K562 (cell line): Measurements from ENCODE around the gene NCAM2. TPM values are rescaled to one million over a fixed set of nuclear protein-coding genes. Genes with fewer than 3 reads are reported as not detected.

Experiments used
- ATAC-seq: fragments of 200-7000 bp; cut with Tn5 transposase; 3 replicates; pipeline ENCODE4 v1.9.1; 2020; ENCODE audit warnings: moderate library complexity
- BruUV-seq: library from RNA; stranded (reverse); fragments of 400-500 nt; replicated peaks from 2 replicates; lab custom pipeline; 2021; lab: Mats Ljungman, UMichigan
- CTCF ChIA-PET: fragments of 300-600 bp; formaldehyde crosslinking; extraction: SDS; loops from one replicate; lab custom pipeline; 2021; ENCODE audit warnings: low intra/inter-chr PET ratio; lab: Yijun Ruan, JAX
- POLR2A ChIA-PET: fragments of 300-600, 350-650 bp; sonication (Branson Sonifier 250); formaldehyde crosslinking; extraction: SDS; loops from one replicate; lab custom pipeline; 2021; ENCODE audit warnings: antibody characterized with exemption, inconsistent platforms; lab: Yijun Ruan, JAX
- DNase-seq, 4 experiments: peaks; one replicate each; pipeline versions ENCODE4 v3.0.0 to v3.0.0-alpha.2; 2011 to 2018; ENCODE audit warnings: low spot score in 3 of 4, mixed read lengths in 3 of 4; ENCODE audit errors: extremely low read depth in 1 of 4
- FAIRE-seq: peaks from 2 replicates; lab custom pipeline; 2011; peaks lifted over from hg19 to GRCh38; lab: Jason Lieb, UNC
- H2AFZ ChIP-seq: 2 replicates; pipeline ENCODE4 v1.6.0; 2011; ENCODE audit warnings: low read depth, low read length, control low read depth, inconsistent platforms
- H3K27ac ChIP-seq: fragments of 200-600 bp; 3 replicates; pipeline ENCODE4 v1.8.0; 2011; ENCODE audit warnings: low read depth, mild to moderate bottlenecking, control low read depth, inconsistent platforms, low read length, moderate library complexity, mixed read lengths; ENCODE audit errors: extremely low read depth
- H3K27me3 ChIP-seq, 2 experiments: fragments of 300-600 bp in 1 of 2; 2 replicates in 1 of 2; 3 replicates in 1 of 2; pipeline versions ENCODE4 v1.6.0 to v1.8.0; 2011; ENCODE audit warnings: inconsistent platforms in 2 of 2, low read length in 2 of 2, mild to moderate bottlenecking in 1 of 2, mixed read lengths in 1 of 2, moderate library complexity in 1 of 2; ENCODE audit not compliant: control insufficient read depth in 2 of 2, insufficient read depth in 2 of 2
- H3K36me3 ChIP-seq: fragments of 300-600 bp; 3 replicates; pipeline ENCODE4 v1.8.0; 2011; ENCODE audit warnings: mild to moderate bottlenecking, low read length, inconsistent platforms; ENCODE audit not compliant: control insufficient read depth, insufficient read depth
- H3K4me1 ChIP-seq, 2 experiments: fragments of 200-600 bp in 1 of 2; replicated peaks in 1 of 2; 2 replicates in 1 of 2; 3 replicates in 1 of 2; pipeline versions ENCODE4 v1.5.1 to v1.8.0; 2011; ENCODE audit warnings: inconsistent platforms in 2 of 2, low read length in 2 of 2, mild to moderate bottlenecking in 1 of 2, mixed read lengths in 1 of 2, moderate library complexity in 1 of 2; ENCODE audit not compliant: control insufficient read depth in 2 of 2, insufficient read depth in 2 of 2
- H3K4me2 ChIP-seq: 2 replicates; pipeline ENCODE4 v1.6.1; 2011; ENCODE audit warnings: low read length, control low read depth, inconsistent platforms, mixed read lengths; ENCODE audit not compliant: insufficient read depth
- H3K4me3 ChIP-seq: fragments of 200-600 bp; sonication (generic), shearing (Covaris generic); 2 replicates; pipeline ENCODE4 v1.5.1; 2016; ENCODE audit warnings: control low read depth, inconsistent platforms
- H3K79me2 ChIP-seq: fragments of 200-600 bp; 3 replicates; pipeline ENCODE4 v1.8.0; 2011; ENCODE audit warnings: low read length, inconsistent platforms; ENCODE audit not compliant: control insufficient read depth, insufficient read depth
- H3K9ac ChIP-seq, 2 experiments: 2 replicates each; pipeline versions ENCODE4 v1.6.0 to v1.6.1; 2011; ENCODE audit warnings: low read depth in 2 of 2, low read length in 2 of 2, control low read depth in 1 of 2, inconsistent platforms in 1 of 2, mild to moderate bottlenecking in 1 of 2, mixed read lengths in 1 of 2; ENCODE audit not compliant: insufficient read depth in 1 of 2
- H3K9me1 ChIP-seq: one replicate; pipeline ENCODE4 v1.6.0; 2011; ENCODE audit warnings: inconsistent platforms, mild to moderate bottlenecking, low read length, moderate library complexity; ENCODE audit not compliant: control insufficient read depth, insufficient read depth
- H3K9me3 ChIP-seq: replicated peaks from 2 replicates; pipeline ENCODE4 v1.5.1; 2011; ENCODE audit warnings: low read depth, low read length, inconsistent platforms; ENCODE audit not compliant: control insufficient read depth, insufficient read depth
- H4K20me1 ChIP-seq: replicated peaks from 2 replicates; pipeline ENCODE4 v1.6.1; 2011; ENCODE audit warnings: low read length, inconsistent platforms, mixed read lengths; ENCODE audit not compliant: control insufficient read depth, insufficient read depth
- ASH1L ChIP-seq: fragments of 450-650 bp; IDR thresholded peaks from 2 replicates; pipeline ENCODE4 v1.6.1; 2018; ENCODE audit warnings: borderline replicate concordance, mild to moderate bottlenecking, low read depth; ENCODE audit not compliant: partially characterized antibody
- CTCFL ChIP-seq: IDR thresholded peaks from 2 replicates; pipeline ENCODE4 v1.6.1; 2011; ENCODE audit warnings: borderline replicate concordance, low read depth, mild to moderate bottlenecking, moderate library complexity, low read length; ENCODE audit not compliant: insufficient read depth, poor library complexity, severe bottlenecking
- CXXC5 ChIP-seq: fragments of 250-450 bp; sonication (Bioruptor Pico); IDR thresholded peaks from 2 replicates; pipeline ENCODE4 v1.8.0; 2022; ENCODE audit warnings: inconsistent platforms, mild to moderate bottlenecking, moderate library complexity
- ERF ChIP-seq: fragments of 450-650 bp; formaldehyde crosslinking; IDR thresholded peaks from 2 replicates; pipeline ENCODE4 v1.4.0; 2020; ENCODE audit warnings: mild to moderate bottlenecking, mixed read lengths
- GABPA ChIP-seq: fragments of 200-800 bp; sonication (Bioruptor generic); conservative IDR thresholded peaks from 2 replicates; pipeline ENCODE4 v1.6.1; 2016; ENCODE audit warnings: low read depth, missing genetic modification characterization, missing compliant biosample characterization
- JUND ChIP-seq, 2 experiments: IDR thresholded peaks; 2 replicates in 1 of 2; 3 replicates in 1 of 2; pipeline ENCODE4 v1.6.1; 2011; ENCODE audit warnings: borderline replicate concordance in 2 of 2, low read depth in 2 of 2, low read length in 2 of 2, improper control_type of control experiment in 1 of 2, missing biosample characterization in 1 of 2, missing genetic modification characterization in 1 of 2, missing genetic modification reagents in 1 of 2
- MAFF ChIP-seq: IDR thresholded peaks from 2 replicates; pipeline ENCODE4 v1.6.1; 2012; ENCODE audit warnings: low read length, improper control_type of control experiment
- MAFG ChIP-seq: fragments of 450-650 bp; conservative IDR thresholded peaks from 2 replicates; pipeline ENCODE4 v1.6.1; 2016; ENCODE audit warnings: missing genetic modification characterization, missing compliant biosample characterization
- PBX2 ChIP-seq, 2 experiments: IDR thresholded peaks in 1 of 2; conservative IDR thresholded peaks in 1 of 2; 2 replicates each; pipeline ENCODE4 v1.6.1; 2016; ENCODE audit warnings: low read depth in 2 of 2, mild to moderate bottlenecking in 1 of 2, missing compliant biosample characterization in 1 of 2, missing genetic modification characterization in 1 of 2, moderate library complexity in 1 of 2
- STAT6 ChIP-seq: sonication (generic); formaldehyde crosslinking; IDR thresholded peaks from 2 replicates; pipeline ENCODE4 v1.8.1; 2023; ENCODE audit warnings: mild to moderate bottlenecking, missing genetic modification reagents
- ZNF174 ChIP-seq: fragments of 250-450 bp; sonication (Bioruptor Pico); IDR thresholded peaks from 2 replicates; pipeline ENCODE4 v1.4.0; 2020; ENCODE audit warnings: mild to moderate bottlenecking
- ZNF764 ChIP-seq: fragments of 250-450 bp; sonication (Bioruptor Pico); IDR thresholded peaks from 2 replicates; pipeline ENCODE4 v1.4.0; 2020; ENCODE audit warnings: low read depth, mild to moderate bottlenecking, moderate library complexity
- WGBS: fragments of 100-300 bp; shearing (Covaris generic); methylation state at CpG from one replicate; pipeline ENCODE4 v1.1.6; 2016; ENCODE audit warnings: low coverage, mixed read lengths; ENCODE audit not compliant: insufficient coverage; ENCODE audit errors: missing lambda C conversion rate; 5-methylcytosine and 5-hydroxymethylcytosine counted together
- in situ Hi-C: fragments of 300-500 bp; cut with MboI; formaldehyde crosslinking; loops from 4 replicates; pipeline ENCODE4 v1.15.0; 2018; ENCODE audit warnings: inconsistent platforms, mixed read lengths
- intact Hi-C: fragments of 100-400 bp; cut with micrococcal nuclease; formaldehyde crosslinking; loops from 2 replicates; pipeline ENCODE4 v1.14.2; 2022
- polyA plus RNA-seq, 8 experiments: library from polyadenylated mRNA; depleted of rRNA in 4 of 8; stranded (reverse) in 5 of 8; unstranded in 3 of 8; fragments of >200 nt; fragmentation: Nextera tagmentation in 2 of 8; fragmentation: Illumina TruSeq in 1 of 8; extraction: Ambion mirVana in 2 of 8; extraction: Trizol in 1 of 8; gene quantifications; 2 replicates each; pipeline versions ENCODE4 v1.2.1 to v1.2.3, GENCODE V29; 2011 to 2014; ENCODE audit warnings: inconsistent platforms in 1 of 8, missing spikeins in 1 of 8
- total RNA-seq, 7 experiments: library from RNA; depleted of rRNA in 6 of 7; stranded (reverse); fragments of >200 nt in 6 of 7; fragmentation: Illumina TruSeq in 2 of 7; extraction: Trizol in 2 of 7; gene quantifications; 2 replicates each; pipeline versions ENCODE4 v1.2.1 to v1.2.3, GENCODE V29; 2011 to 2021; ENCODE audit warnings: low replicate concordance in 1 of 7

The NCAM2 gene
- total and polyA plus RNA-seq, 9 of the 15 experiments (the other 6 are each of a cell fraction or from before 2014, with no cell fraction given) = 14.0 to 58.2 (median 27.8) TPM

- peak overlapping the region; percentile 6 to 30; a peak in 3 of 4 replicates for H3K9ac ChIP-seq
- in situ Hi-C loops = no loop called here
- no peaks in the 10 kb centered on the region for H3K9me3 ChIP-seq
- FAIRE-seq = peak; percentile 90
- H4K20me1 ChIP-seq = no peaks in the 10 kb centered on the region
- H3K4me1 ChIP-seq = peaks cover 8 to 41% of the 10 kb centered on the region in 2 experiments; a peak in 4 of 5 replicates
- peak; percentile 79 for ATAC-seq
- no peaks in the 10 kb centered on the region for H3K27me3 ChIP-seq
- ChIA-PET CTCF (no interaction called here), POLR2A (interaction anchor here (0.9 to 2.2 kb wide), 4 partner anchors 9 to 23 kb away, joined by 3 to 7 read pairs (median 3); no protein-coding TSS in a partner anchor)
- no TSS peak for BruUV-seq
- H3K27ac ChIP-seq = peak overlapping the region; percentile 78
- peak overlapping the region; percentile 67 for H2AFZ ChIP-seq
- H3K4me3 ChIP-seq = no peak overlapping the region
- peak in 3 of 4 experiments; percentile 23 to 72 (median 58) for DNase-seq
- H3K9me1 ChIP-seq = no peaks in the 10 kb centered on the region
- peak overlapping the region; percentile 71 for H3K4me2 ChIP-seq
- no peaks in the 10 kb centered on the region; the same call in 1 of the 3 replicates for H3K36me3 ChIP-seq
- intact Hi-C loops = loop anchor here (10.0 kb wide), 1 partner anchor 115 kb away; no protein-coding TSS in a partner anchor
- WGBS = 30% methylated on average over 7 of the region's 7 CpGs
- peaks cover 99% of the 10 kb centered on the region for H3K79me2 ChIP-seq
- no peak for TF ChIP-seq GABPA
- peak; percentile 44; the same call in 1 of the 2 replicates for TF ChIP-seq JUND (IDR thresholded peaks at IDR 0.05; ENCODE audit: borderline replicate concordance, low read depth, low read length)
- no peak for TF ChIP-seq JUND (tag; IDR thresholded peaks at IDR 0.05; ENCODE audit: borderline replicate concordance, low read depth, low read length)
- no peak for TF ChIP-seq STAT6
- no peak for TF ChIP-seq PBX2 (CRISPR knock-in tag; IDR thresholded peaks at IDR 0.05; ENCODE audit: low read depth)
- 0 out of 2 replicates have a peak, but pooled peaks have one; percentile 3 for TF ChIP-seq PBX2 (tag; conservative IDR thresholded peaks at IDR 0.05; ENCODE audit: low read depth)
- TF ChIP-seq ZNF764 (CRISPR knock-in tag) = no peak
- no peak for TF ChIP-seq ZNF174
- no peak for TF ChIP-seq ASH1L
- TF ChIP-seq CXXC5 = 0 out of 2 replicates have a peak, but pooled peaks have one; percentile 14
- peak; percentile 63 for TF ChIP-seq CTCFL
- TF ChIP-seq MAFF = peak; percentile 70
- TF ChIP-seq ERF (CRISPR knock-in tag) = no peak
- peak; percentile 84 for TF ChIP-seq MAFG (tag)
Observed at GRCh38 chr21:21179619-21180298, 181.6 kb downstream of the NCAM2 start.
